Testis (tissue), 2 donors: ENCODE measurements around the gene CPEB4.

Experiments
- POLR2A ChIP-seq: fragments of 450-650 bp; IDR thresholded peaks from one replicate; pipeline ENCODE4 v1.6.1; 2017; ENCODE audit warnings: antibody characterized with exemption, mild to moderate bottlenecking, moderate library complexity
- TF ChIP-seq, protein P1 (sequence below), 3 experiments: fragments of 450-650 bp in 2 of 3; fragments of 200-600 bp in 1 of 3; sonication (generic) in 1 of 3; IDR thresholded peaks; one replicate each; pipeline ENCODE4 v1.5.1; 2016 to 2019; ENCODE audit warnings: antibody characterized with exemption in 3 of 3, mild to moderate bottlenecking in 2 of 3, moderate library complexity in 1 of 3

DNA sequence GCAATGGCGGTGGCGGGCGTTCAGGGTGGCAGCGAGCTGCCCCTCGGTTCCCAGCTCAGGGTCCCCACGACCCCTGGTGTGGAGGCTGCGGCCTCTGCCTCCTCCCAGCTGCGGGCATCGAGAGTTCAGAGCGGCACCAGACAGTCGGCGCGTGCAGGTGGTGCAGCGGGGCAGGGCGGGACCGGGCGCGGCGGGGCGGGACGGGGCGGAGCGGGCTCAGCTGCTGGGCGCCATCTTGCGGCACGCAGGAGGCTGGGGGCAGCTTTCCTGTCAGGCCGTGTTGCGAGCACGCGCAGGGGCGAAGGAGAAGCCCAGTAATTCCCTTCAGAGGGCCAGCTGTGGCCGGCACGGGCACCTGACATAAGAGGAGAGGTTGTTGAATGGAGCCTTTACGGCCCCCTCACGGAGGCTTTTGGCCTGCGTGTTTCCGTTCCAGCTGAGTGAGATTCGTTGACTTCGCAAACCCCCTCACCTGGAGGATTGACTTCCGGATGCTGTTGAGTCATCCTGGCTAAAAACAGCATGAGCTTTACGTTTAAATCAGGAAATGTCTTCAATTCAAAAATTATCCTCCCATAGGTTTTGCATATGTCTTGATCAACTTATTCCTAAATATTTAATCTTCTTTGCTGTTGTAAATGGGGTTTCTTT is 101.4 kb downstream of the CPEB4 start:
- TF ChIP-seq, protein P1, sequence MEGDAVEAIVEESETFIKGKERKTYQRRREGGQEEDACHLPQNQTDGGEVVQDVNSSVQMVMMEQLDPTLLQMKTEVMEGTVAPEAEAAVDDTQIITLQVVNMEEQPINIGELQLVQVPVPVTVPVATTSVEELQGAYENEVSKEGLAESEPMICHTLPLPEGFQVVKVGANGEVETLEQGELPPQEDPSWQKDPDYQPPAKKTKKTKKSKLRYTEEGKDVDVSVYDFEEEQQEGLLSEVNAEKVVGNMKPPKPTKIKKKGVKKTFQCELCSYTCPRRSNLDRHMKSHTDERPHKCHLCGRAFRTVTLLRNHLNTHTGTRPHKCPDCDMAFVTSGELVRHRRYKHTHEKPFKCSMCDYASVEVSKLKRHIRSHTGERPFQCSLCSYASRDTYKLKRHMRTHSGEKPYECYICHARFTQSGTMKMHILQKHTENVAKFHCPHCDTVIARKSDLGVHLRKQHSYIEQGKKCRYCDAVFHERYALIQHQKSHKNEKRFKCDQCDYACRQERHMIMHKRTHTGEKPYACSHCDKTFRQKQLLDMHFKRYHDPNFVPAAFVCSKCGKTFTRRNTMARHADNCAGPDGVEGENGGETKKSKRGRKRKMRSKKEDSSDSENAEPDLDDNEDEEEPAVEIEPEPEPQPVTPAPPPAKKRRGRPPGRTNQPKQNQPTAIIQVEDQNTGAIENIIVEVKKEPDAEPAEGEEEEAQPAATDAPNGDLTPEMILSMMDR (IDR thresholded peaks at IDR 0.05), result no peak
- TF ChIP-seq POLR2A, result no peak
